Neural cell (in vitro differentiated cells): ENCODE data around the gene HEG1.

Experiments
- CTCF ChIP-seq: fragments of 450-650 bp; IDR thresholded peaks from 2 replicates; pipeline ENCODE4 v1.5.1; 2014; ENCODE audit warnings: antibody characterized with exemption, mild to moderate bottlenecking, moderate library complexity; ENCODE audit not compliant: poor library complexity, severe bottlenecking
- EP300 ChIP-seq: fragments of 450-650 bp; conservative IDR thresholded peaks from 2 replicates; pipeline ENCODE4 v1.6.1; 2014; ENCODE audit warnings: antibody characterized with exemption, mild to moderate bottlenecking, moderate library complexity; ENCODE audit not compliant: poor library complexity, severe bottlenecking
- POLR2AphosphoS5 ChIP-seq: IDR thresholded peaks from 2 replicates; pipeline ENCODE4 v1.6.1; 2012
- RAD21 ChIP-seq: fragments of 450-650 bp; conservative IDR thresholded peaks from 2 replicates; pipeline ENCODE4 v1.6.1; 2014; ENCODE audit warnings: antibody characterized with exemption, mild to moderate bottlenecking, moderate library complexity
- TAF1 ChIP-seq: IDR thresholded peaks from 2 replicates; pipeline ENCODE4 v1.6.1; 2012; ENCODE audit warnings: low read depth

GRCh38 chr3:124926426-124927101, 129.2 kb downstream of the HEG1 start:
- no peak for TF ChIP-seq POLR2AphosphoS5
- no peak for TF ChIP-seq RAD21
- TF ChIP-seq TAF1, result no peak
- TF ChIP-seq EP300, result no peak
- TF ChIP-seq CTCF, result no peak
